GM18909 (cell line): ENCODE measurements around the gene ZNF189.

ENCODE experiments used
- ATAC-seq: cut with Tn5 transposase; IDR thresholded peaks from one replicate; pipeline ENCODE4 v1.9.1; 2021; ENCODE audit warnings: mild to moderate bottlenecking; ENCODE audit not compliant: unreplicated experiment, poor library complexity

ZNF189 gene

DNA sequence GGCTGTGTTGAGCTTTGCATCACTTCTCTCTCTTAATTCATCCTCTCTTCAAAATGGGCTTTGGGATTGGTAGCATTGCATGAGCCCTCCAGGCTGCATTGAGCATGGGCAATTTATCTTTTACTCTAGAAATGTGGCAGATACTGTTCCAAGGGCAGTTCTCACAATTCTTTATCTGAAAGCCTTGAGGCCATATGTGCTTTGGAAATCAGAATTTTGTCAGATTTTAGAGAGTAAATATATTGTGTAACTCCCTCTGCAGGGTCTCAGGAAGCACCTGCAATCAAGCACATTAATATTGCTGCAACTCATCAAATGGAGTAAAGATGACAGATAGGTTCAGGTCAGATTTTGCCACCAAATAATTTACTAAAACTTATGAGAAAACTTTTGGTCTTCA, 19.3 kb downstream of the ZNF189 start:
- no peak for ATAC-seq

DNA sequence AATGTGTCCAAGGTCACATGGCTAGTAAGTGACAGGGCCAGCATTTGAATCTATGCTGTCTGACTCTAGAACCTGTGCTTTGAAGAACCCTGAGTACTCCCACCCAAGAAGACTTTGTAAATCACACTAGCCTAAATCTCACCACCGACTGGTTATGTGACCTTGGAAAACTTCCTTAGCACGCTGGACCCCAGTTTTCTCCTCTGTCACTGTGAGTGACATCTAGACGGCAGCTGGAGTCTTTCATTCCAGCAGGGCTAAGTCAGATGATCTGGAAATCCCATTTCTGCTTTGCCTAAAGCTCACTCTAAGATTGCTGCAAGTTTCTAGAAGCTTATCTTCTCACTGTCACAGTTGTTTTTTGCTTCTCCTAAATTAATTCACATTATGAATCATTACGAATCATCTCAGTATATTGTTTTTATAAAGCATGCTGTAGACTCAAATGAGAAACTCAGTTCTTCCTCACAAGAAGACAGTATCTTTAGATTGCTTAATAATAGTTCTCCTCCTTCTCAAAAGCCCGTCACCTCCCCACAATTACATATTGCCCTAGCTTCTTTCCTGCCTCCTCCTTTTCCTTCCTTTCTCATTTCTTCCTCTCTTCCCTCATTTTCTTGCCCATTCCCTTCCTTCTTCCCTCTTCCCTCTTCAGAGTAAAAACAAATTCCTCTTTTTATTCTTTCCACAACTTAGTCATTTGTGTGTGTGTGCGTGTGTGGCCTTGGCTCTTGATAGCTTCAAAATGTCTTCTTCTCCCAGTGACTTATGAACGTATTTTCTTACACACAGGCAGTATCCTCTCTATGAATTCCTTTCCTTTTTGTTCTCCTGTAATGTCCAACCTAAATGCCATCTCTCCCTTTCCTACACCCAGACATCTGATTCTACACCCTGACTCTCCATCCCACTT, 20.1 kb downstream of the ZNF189 start:
- no peak for ATAC-seq

GRCh38 chr9:101419863-101420262, 21.2 kb downstream of the ZNF189 start:
- ATAC-seq, result no peak

DNA sequence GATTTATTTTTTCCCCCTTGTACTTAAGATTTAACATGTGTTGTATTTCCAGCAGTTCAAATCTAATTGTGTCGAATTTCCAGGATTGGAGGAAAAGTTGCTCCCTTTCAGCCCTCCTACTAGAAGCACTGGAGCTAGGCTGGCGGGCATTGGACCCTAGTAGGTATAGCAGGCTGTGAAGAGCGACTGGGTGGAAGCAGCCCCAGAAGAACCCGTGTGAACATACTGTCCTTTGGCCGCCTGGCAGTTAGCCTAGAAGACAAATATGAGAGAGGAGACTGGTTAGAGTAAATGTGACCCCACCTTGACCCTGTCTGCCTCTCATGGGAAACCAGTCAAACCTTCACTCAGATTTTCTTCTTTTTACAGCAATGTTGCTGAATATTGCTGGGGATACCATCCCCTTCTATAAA, 23.0 kb downstream of the ZNF189 start:
- ATAC-seq, result no peak

DNA sequence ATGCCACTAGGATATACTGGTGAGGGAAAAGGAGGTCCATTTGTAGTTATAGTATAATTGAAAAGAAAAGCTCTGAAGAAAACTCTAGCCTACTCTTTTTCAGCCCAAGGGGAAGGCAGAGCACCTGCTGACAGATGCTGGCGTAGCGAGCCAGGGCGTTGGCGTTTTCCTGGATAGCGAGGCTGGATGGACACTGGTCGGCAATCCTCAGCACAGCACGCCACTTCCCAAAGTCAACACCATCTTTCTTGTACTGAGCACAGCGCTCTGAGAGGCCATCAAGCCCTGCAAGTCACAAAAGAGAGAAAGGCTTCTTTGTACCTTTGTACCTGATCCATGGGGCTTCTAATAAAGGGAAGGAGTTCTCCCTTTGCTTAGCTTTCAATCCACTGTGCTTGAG, 28.7 kb downstream of the ZNF189 start:
- no peak for ATAC-seq

- ATAC-seq, result peak; percentile 56
Measured at GRCh38 chr9:101427957-101428655, 29.5 kb downstream of the ZNF189 start.

DNA sequence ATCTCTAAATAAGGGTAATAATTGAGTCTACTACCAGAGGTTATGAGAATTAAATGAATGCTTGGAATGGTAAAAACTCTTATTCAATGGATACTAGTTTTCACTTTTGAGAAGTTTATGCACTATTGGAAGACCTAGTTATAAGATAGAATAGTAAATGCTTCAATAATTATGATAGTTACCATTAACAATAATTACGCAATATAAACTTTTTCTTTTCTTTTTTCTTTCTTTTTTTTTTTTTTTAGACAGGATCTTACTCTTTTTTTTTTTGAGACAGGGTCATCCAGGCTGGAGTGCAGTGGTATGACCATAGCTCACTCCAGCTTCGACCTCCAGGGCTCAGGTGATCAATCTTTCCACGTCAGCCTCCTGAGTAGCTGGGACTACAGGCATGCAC, 30.3 kb downstream of the ZNF189 start:
- no peak for ATAC-seq

DNA sequence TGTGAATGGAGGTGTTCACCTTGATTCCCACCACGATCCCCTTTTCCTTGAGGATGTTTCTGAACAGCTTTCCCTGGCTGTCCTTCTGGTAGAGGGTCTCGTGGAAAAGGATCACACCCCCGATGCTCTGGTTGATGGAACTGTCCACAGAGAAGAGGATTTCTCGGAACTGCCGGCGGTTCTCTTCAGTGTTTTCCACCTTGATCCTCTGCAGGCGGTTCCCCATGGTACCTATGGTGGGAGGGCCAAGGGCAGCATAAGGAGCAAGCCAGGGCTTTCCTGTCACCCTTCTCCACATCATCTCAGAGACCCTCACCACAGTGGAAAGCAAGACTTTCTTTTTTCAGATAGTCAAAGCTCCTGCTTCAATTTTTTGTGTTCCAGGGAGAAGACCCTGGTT, 31.1 kb downstream of the ZNF189 start:
- no peak for ATAC-seq

DNA sequence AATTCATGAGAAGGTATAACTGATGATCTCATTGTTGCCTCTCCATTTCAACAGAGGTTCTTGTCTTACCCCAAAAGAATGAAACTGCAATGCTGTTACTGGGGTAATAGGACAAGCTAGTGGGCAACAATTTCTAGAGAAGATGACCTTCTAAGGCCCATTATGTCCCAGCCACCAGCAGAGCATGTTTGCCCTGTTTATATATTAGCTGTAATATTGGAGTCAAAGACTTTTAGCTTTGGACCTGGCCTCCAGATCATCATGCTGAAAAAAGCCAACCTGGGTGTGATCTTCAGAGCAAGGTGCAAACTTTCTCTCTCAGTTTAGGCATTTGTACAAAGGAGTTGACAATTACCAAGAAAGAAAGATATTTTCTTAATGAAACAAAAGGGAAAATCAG, 33.5 kb downstream of the ZNF189 start:
- ATAC-seq, result no peak

DNA sequence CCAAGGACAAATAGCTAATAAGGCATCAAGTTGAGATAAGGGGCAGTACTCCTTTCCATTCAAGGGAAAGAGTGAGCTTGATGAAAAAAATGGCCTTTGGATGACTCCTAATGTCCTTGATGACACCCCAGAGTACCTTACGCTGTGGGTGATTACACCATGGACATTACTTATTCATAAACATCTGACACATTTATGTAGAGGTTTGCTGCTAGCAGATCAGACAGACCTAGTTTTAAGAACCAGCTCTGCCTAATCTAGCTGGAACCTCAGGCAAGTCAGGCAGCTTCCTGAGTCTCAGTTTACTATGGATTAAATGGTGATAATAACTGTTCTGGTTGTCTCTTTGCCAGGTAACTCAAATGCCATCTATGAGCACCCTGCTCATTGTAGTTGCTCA, 34.1 kb downstream of the ZNF189 start:
- no peak for ATAC-seq

- no peak for ATAC-seq
Measured at GRCh38 chr9:101433229-101433628, 34.6 kb downstream of the ZNF189 start.

- no peak for ATAC-seq
Measured at GRCh38 chr9:101434998-101435397, 36.3 kb downstream of the ZNF189 start.

- no peak for ATAC-seq
Measured at GRCh38 chr9:101435601-101436079, 37.0 kb downstream of the ZNF189 start, which contains the start of gene ALDOB. ALDOB (minus strand) TSS chr9:101435774; CDS start chr9:101430887, 4,887 bp downstream.

GRCh38 chr9:101437806-101438232, 39.2 kb downstream of the ZNF189 start:
- ATAC-seq, result no peak

DNA sequence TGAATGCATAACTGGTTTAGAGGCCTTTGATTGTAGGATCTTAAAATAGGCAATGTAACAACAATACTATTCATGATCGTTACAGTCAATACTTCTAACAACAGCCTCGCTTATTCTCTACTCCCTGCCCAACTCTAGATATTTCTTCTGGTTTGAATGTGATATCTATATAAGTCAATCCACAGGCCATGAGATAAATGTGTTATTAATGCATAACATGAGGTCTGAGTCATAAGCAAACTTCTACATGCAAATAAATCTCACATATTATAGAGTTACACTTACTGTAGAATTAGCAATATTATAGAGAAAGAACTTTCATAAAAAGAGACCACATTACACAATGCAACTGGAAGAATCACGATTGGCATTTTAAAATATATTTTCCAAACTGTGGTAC, 39.9 kb downstream of the ZNF189 start:
- ATAC-seq, result no peak

- no peak for ATAC-seq
Measured at GRCh38 chr9:101440714-101441230, 42.1 kb downstream of the ZNF189 start.

- ATAC-seq, result no peak
Measured at GRCh38 chr9:101442318-101442717, 43.7 kb downstream of the ZNF189 start.

DNA sequence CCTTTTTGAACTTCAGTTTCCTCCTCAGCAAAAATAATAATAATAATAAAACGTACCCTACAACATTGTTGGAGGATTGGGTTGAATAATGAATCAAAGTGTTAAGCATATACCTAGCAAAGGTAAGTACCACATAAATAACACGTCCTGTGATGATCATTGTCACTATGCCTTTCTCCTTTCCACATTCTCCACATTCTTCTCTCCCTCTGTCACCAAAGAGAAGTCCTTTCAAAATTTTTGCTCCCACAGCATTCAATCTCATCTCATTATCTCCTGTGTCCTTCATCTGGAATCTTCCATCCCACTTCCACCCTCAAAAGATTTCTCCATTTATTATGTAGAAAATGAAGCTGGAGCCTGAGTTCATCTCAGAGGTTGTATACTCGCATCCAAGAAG, 44.1 kb downstream of the ZNF189 start:
- no peak for ATAC-seq

DNA sequence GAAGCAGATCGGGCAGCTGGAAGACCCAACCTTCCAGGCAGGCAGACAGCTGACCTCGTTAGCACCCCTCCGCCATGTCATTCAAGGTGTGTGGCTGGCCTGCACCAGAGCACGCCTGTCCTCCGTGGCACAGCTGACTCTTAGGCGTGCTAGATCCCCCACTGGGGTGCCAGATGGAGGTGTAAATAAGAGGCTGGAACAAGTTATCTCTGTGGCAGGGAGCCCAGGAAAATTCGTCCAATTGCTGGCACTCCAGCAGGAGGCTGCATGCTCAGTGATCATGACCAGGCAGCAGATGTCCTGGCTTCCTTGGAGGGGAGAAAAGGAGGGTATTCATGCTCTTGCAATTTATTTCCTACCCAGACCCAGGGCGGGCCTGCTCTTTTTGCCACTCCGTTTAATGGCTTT, 44.7 kb downstream of the ZNF189 start:
- ATAC-seq, result no peak

DNA sequence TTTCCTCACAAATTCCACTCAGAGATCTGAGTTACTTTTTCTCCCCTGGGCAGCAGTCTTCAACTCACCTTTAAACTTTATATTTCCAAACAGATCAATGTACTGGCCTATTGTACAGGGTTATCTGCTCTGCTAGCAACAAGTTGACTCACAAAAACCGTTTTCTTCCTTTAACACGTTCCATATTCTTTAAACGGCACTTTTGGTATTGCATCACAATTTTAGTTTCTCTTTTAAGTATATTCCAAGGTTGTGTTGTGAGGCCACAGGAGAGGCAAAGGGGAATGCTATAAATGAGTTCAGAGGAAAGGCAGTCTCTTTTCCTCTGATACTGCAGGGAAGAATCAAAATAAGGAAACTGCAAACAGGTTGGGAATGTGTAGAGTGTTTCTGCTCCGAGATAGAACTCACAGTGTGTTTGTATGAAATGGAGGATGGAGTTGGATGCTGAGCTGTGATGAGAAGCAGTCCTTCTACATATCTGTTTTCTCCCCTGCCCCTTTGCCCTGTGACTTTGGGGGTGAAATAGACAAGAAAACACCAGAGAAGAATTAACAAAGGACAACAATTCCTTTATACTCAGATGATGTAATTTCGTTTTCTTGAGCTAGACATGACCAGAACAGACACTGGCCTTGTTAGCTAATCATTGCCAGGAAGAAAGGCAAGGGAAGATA, 46.8 kb downstream of the ZNF189 start:
- ATAC-seq, result no peak

DNA sequence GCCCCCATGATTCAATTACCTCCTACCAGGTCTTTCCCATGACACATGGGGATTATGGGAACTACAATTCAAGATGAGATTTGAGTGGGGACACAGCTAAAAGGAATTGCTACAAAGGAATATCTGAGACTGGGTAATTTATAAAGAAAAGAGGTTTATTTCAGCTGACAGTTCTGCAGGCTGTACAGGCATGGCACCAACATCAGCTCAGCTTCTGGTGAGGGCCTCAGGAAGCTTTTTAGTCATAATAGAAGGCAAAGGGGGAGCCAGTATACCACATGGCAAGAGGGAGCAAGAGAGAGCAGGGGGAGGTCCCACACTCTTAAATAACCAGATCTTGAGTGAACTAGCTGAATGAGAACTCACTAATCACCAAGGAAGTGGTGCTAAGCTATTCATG, 48.1 kb downstream of the ZNF189 start:
- ATAC-seq, result no peak
